Left ventricle myocardium inferior (tissue), 1 donor: ENCODE measurements around the gene MLLT6. TPM values are rescaled to one million over a fixed set of nuclear protein-coding genes. Genes with fewer than 3 reads are reported as not detected.
A peak's percentile ranks its signal among the peaks of the same experiment; 100 is the strongest.

Experiments used
- DNase-seq: peaks from one replicate; pipeline ENCODE4 v3.0.0-alpha.2; 2020
- H3K27ac ChIP-seq: fragments of 200-600 bp; replicated peaks from 2 replicates; pipeline ENCODE4 v1.8.0; 2021
- H3K27me3 ChIP-seq: fragments of 200-600 bp; 2 replicates; pipeline ENCODE4 v1.8.0; 2021; ENCODE audit warnings: low read depth
- H3K36me3 ChIP-seq: fragments of 200-600 bp; 2 replicates; pipeline ENCODE4 v1.8.0; 2021
- H3K4me1 ChIP-seq: fragments of 200-600 bp; 2 replicates; pipeline ENCODE4 v1.8.0; 2021
- H3K4me3 ChIP-seq: fragments of 200-600 bp; 2 replicates; pipeline ENCODE4 v1.8.0; 2021; ENCODE audit warnings: mild to moderate bottlenecking, moderate library complexity
- H3K9me3 ChIP-seq: fragments of 200-600 bp; replicated peaks from 2 replicates; pipeline ENCODE4 v1.8.0; 2021
- CTCF ChIP-seq: fragments of 200-600 bp; IDR thresholded peaks from 2 replicates; pipeline ENCODE4 v1.8.0; 2021; ENCODE audit warnings: antibody characterized with exemption, mild to moderate bottlenecking, borderline replicate concordance
- intact Hi-C: fragments of 100-400 bp; cut with micrococcal nuclease; formaldehyde crosslinking; loops from one replicate; pipeline ENCODE4 v1.11.0; 2022
- total RNA-seq: library from RNA; stranded (reverse); fragmentation: NEBNext Ultra II Directional; extraction: Animal tissue kit (Norgen Biotek cat#: 25700); gene quantifications from one replicate; pipeline ENCODE4 v1.2.1, GENCODE V29; 2021
- donor health status: DM: no; HTN: yes; CAD: no; lungs with severe emphysema.

Gene MLLT6
- total RNA-seq, 1 donor from 2014 or later, result 74.1 TPM

GRCh38 chr17:38733982-38734973 is 29.2 kb downstream of the MLLT6 start:
- Histone ChIP-seq H3K27me3 (no peaks in the 10 kb centered on the region), H3K4me1 (peaks cover 67% of the 10 kb centered on the region), H3K36me3 (peaks cover 65% of the 10 kb centered on the region), H3K4me3 (no peak overlapping the region), H3K9me3 (no peaks in the 10 kb centered on the region), H3K27ac (peak overlapping the region; percentile 97)
- intact Hi-C loops, result no loop called here
- no peak for DNase-seq
- TF ChIP-seq CTCF, result no peak

- H3K27ac ChIP-seq, result peak overlapping the region; percentile 97
- peaks cover 73% of the 10 kb centered on the region for H3K36me3 ChIP-seq
- DNase-seq, result peak; percentile 68
- H3K4me3 ChIP-seq, result no peak overlapping the region
- peak; percentile 89 for TF ChIP-seq CTCF
- H3K27me3 ChIP-seq, result no peaks in the 10 kb centered on the region
- intact Hi-C loops, result loop anchor here (5.0 kb wide), 1 partner anchor 58 kb away; no protein-coding TSS in a partner anchor
- H3K4me1 ChIP-seq, result peaks cover 63% of the 10 kb centered on the region
- no peaks in the 10 kb centered on the region for H3K9me3 ChIP-seq
Observed at GRCh38 chr17:38735161-38735997, 30.3 kb downstream of the MLLT6 start.

DNA sequence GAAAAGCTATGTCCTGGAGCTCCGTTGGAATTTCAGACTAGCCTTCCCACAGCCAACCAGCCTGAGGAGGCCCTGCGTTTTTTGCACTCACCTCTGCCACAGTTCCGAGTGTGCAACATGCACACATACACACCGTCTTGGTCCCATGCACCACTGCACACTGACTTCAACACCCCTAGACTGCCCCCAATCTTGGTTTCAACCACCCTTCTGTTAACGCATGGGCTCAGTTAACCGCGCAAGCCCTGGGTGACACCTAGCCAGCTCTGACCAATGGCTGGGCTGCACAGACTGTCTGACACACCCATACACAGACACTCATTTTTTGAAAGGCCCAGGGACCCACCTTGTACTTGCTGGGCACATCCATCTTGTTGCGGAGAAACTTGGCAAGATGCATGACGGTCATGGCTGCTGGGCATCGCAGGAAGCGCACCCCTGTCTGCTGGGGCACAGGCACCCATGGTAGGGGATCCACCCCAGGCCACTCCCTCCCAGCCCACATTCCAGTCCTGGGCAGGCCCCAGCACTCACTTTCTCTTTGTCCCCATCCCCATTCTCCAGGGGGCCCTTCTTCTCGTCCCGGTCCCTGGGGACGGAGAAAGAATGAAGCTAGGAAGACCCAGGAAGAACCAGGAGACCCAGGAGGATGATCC is 33.1 kb downstream of the MLLT6 start:
- Histone ChIP-seq H3K9me3 (no peaks in the 10 kb centered on the region), H3K4me1 (peaks cover 63% of the 10 kb centered on the region), H3K27ac (no peak overlapping the region), H3K36me3 (peaks cover 58% of the 10 kb centered on the region), H3K4me3 (no peak overlapping the region), H3K27me3 (no peaks in the 10 kb centered on the region)
- no peak for DNase-seq
- no peak for TF ChIP-seq CTCF
- intact Hi-C loops, result loop anchor here (5.0 kb wide), 1 partner anchor 61 kb away; no protein-coding TSS in a partner anchor

DNA sequence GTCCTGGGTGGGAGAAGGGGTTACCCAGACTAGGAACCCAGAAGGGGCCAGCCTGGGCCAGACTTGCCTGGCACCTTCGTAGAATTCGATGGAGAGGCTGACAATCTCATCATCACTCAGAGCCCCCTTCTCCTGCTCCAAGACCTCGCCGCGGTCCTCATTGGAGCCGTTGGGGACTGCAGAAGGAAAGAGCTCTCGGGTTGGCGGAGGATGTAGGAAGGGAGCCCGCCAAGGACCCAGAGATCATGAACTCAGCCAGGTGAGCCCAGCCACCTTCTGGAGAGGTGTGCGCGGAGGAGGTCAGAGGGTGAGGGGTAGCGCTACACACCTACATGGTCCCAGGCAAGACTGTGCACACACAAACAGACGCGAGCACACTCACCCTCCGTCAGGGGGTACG is 33.6 kb downstream of the MLLT6 start:
- TF ChIP-seq CTCF, result no peak
- peaks cover 53% of the 10 kb centered on the region for H3K36me3 ChIP-seq
- H3K27me3 ChIP-seq, result no peaks in the 10 kb centered on the region
- no peak overlapping the region for H3K4me3 ChIP-seq
- DNase-seq, result no peak
- no peak overlapping the region for H3K27ac ChIP-seq
- H3K4me1 ChIP-seq, result peaks cover 63% of the 10 kb centered on the region
- intact Hi-C loops, result loop anchor here (5.0 kb wide), 1 partner anchor 61 kb away; no protein-coding TSS in a partner anchor
- H3K9me3 ChIP-seq, result no peaks in the 10 kb centered on the region

- no peak overlapping the region for H3K27ac ChIP-seq
- intact Hi-C loops, result loop anchor here (5.0 kb wide), 1 partner anchor 62 kb away; no protein-coding TSS in a partner anchor
- DNase-seq, result no peak
- peaks cover 63% of the 10 kb centered on the region for H3K4me1 ChIP-seq
- H3K36me3 ChIP-seq, result peaks cover 48% of the 10 kb centered on the region
- no peaks in the 10 kb centered on the region for H3K27me3 ChIP-seq
- no peaks in the 10 kb centered on the region for H3K9me3 ChIP-seq
- TF ChIP-seq CTCF, result no peak
- H3K4me3 ChIP-seq, result no peak overlapping the region
Observed at GRCh38 chr17:38739305-38739704, 34.2 kb downstream of the MLLT6 start.
